Measurements from ENCODE around the gene H2AZ2.
A peak's percentile ranks its signal among the peaks of the same experiment; 100 is the strongest.

The H2AZ2 gene

DNA sequence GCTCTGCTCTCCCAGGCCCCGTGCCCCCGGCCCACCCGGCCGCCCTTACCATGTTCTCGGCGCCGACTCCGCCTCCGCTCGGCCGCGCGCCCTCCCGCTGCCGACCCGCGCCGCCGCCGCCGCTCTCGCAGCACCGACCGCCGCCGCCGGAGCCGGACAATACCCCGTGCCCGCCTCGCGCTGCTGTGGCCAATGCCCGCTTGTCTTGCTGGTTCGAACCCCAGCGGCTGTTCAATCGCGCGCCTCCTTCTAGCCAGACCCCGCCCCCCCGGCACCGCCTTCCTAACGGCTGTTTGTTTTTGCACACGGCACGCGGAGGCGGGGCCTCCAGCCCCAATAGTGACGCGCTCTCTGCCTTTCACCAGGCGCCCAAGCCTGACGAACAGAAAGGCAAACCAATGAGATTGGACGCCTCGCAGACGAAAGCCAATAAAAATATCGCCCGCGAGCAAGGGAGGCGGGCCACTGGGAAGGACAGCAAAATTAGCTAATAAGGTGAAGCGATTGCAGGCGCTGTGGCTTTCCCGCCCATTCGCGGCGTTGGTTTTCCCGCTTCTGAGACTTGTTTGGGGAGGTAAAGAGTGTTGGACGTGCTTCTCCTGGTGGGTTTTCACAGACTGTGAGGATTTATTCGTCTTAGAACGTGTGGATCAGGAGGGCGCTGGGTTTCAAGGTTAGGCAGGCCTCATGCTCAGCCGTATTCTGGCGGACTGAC, at the start of gene H2AZ2:
H2AZ2 (minus strand) TSS at position 168 of the 715 bp plus-strand sequence; CDS start at position 52, 116 bp downstream.
- H3K4me1 Mint-ChIP-seq, result peaks cover 30% of the 10 kb centered on the region
- no peaks in the 10 kb centered on the region for H3K36me3 Mint-ChIP-seq
- H3K4me3 Mint-ChIP-seq, result peak within 1 kb of the TSS; percentile 95
- H3K9me3 Mint-ChIP-seq, result no peaks in the 10 kb centered on the region
- peak within 1 kb of the TSS; percentile 97 for H3K27ac Mint-ChIP-seq
- H3K27me3 Mint-ChIP-seq, result no peaks in the 10 kb centered on the region

DNA sequence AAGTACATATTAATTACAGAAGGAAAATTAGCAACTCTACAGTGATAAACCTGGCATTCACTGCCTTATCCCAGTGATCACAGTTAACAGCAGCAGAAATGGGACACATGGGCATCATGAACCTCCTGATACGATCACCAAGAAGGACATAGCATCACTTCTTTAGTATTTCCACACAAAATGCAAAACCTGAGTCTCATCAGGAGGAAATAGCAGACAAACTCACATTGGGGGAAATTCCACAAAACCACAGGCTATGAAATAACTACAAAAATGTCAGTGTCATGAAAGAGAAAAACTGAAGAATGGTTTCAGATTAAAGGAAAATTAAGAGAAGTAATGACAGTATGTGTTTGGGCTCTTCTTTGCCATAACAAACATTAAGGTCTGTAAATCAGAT, 49.4 kb upstream of the H2AZ2 start:
- Mint-ChIP-seq H3K4me1 (peaks cover 17% of the 10 kb centered on the region), H3K27me3 (no peaks in the 10 kb centered on the region), H3K27ac (peak overlapping the region; percentile 20), H3K9me3 (no peaks in the 10 kb centered on the region), H3K4me3 (no peak overlapping the region), H3K36me3 (no peaks in the 10 kb centered on the region)

DNA sequence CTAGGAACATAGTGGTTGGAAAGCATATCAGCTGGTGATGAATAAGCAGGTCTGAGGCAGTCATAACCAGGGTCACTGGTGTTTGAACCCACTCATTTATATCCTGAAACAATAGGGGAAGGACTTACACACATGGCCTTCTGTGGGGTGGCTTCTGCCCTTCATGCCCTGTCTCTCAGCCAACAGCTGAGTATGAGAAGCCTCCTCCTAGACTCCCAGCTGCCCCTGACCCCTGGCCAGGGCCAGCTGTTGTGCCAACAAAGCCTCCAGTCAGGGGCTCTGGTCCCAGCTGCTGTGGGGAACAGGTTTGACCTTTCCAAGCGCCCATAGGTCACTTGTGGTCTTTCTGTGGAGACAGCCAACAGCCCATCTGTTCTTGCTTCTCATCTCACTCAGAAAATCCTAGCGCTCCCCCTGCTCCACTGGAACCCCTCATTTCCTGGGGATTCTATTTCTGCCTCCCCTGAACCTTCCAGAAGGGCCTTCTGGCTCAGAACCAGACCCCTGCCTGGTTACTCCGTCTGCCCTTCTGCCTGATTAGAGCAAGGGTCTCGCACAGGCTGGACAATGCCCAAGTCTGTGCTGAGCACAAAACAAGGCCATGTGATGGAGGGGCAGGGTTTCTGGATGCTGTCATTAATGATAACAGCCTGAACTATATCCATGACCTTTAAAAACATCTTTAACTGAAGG, 47.1 kb upstream of the H2AZ2 start:
- Mint-ChIP-seq H3K9me3 (no peaks in the 10 kb centered on the region), H3K27me3 (no peaks in the 10 kb centered on the region), H3K27ac (no peak overlapping the region), H3K4me3 (no peak overlapping the region), H3K4me1 (peaks cover 33% of the 10 kb centered on the region), H3K36me3 (peaks cover 2% of the 10 kb centered on the region)

DNA sequence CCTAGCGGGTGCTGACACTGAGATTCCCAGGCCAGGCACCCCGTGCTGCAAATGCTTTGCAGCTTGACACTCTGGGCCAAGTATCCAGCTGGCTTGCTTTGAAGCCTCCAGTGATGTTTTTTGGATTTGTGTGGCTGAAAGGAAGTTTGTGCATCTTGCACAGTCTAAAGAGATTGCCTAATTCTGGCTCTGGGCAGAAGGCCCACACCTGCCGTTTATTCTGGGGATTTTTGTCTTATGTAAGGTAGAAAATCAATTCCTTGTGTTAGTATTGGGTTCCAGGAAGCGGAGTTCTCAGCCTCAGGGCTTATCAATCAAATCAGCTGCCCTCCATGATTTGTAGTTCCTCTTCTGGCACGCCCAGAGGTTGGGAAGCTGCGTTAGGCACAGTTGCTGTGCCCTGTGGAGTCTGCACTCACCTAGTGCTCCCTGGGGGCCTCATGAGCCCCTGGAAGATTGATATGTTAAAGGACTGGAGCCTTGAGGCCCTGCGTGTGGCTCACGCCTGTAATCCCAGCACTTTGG, 45.9 kb upstream of the H2AZ2 start:
- H3K4me3 Mint-ChIP-seq, result no peak overlapping the region
- peaks cover 36% of the 10 kb centered on the region for H3K4me1 Mint-ChIP-seq
- H3K27ac Mint-ChIP-seq, result no peak overlapping the region
- peaks cover 2% of the 10 kb centered on the region for H3K36me3 Mint-ChIP-seq
- no peaks in the 10 kb centered on the region for H3K9me3 Mint-ChIP-seq
- no peaks in the 10 kb centered on the region for H3K27me3 Mint-ChIP-seq

DNA sequence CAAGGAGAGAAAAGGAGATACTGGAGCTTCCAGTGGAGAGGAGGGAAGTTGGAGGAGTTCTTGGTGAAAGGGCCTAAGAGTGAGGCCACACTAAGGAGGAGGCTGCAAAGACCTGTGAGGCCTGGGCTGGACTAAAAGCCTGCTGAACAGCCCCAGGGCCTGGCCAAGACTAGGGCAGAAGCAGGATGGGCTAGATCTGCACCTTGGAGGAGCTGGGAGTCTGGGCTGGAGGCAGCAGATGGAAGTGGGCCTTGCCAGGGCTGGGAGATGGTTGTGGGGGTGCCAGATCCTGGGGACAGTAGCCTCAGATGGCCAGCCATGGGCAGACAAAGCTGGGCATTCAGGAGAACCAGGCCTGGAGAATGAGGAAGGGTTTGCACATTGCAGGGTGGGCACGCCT, 43.9 kb upstream of the H2AZ2 start:
- Mint-ChIP-seq H3K4me1 (peaks cover 28% of the 10 kb centered on the region), H3K4me3 (peak overlapping the region; percentile 45), H3K27ac (peak overlapping the region; percentile 98)

DNA sequence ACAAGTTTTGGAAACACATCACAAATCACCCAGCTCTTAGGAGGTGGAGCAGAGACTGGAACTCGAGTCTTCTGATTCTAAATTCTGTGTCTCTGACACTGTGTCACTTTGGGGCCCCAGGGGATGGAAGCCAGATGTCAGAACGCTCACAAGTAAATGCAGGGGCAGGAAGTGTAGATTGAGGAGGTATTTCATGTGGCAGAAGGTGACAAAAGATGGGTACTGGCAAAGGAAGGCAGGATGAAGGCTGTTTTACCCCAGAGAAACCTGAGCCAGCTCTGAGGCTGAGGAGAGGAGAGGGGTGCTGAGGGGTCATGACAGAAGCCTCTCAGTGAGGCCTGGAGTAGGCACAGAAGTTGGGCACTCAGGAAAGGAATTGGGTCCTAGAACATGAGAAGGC, 43.5 kb upstream of the H2AZ2 start:
- H3K4me1 Mint-ChIP-seq, result peaks cover 31% of the 10 kb centered on the region
- H3K27me3 Mint-ChIP-seq, result no peaks in the 10 kb centered on the region
- H3K27ac Mint-ChIP-seq, result peak overlapping the region; percentile 98
- peak overlapping the region; percentile 45 for H3K4me3 Mint-ChIP-seq
- peaks cover 2% of the 10 kb centered on the region for H3K36me3 Mint-ChIP-seq
- no peaks in the 10 kb centered on the region for H3K9me3 Mint-ChIP-seq

More for the DNA sequence above, 43.9 kb upstream of the H2AZ2 start:
- Mint-ChIP-seq H3K36me3 (peaks cover 2% of the 10 kb centered on the region), H3K9me3 (no peaks in the 10 kb centered on the region), H3K27me3 (no peaks in the 10 kb centered on the region)

DNA sequence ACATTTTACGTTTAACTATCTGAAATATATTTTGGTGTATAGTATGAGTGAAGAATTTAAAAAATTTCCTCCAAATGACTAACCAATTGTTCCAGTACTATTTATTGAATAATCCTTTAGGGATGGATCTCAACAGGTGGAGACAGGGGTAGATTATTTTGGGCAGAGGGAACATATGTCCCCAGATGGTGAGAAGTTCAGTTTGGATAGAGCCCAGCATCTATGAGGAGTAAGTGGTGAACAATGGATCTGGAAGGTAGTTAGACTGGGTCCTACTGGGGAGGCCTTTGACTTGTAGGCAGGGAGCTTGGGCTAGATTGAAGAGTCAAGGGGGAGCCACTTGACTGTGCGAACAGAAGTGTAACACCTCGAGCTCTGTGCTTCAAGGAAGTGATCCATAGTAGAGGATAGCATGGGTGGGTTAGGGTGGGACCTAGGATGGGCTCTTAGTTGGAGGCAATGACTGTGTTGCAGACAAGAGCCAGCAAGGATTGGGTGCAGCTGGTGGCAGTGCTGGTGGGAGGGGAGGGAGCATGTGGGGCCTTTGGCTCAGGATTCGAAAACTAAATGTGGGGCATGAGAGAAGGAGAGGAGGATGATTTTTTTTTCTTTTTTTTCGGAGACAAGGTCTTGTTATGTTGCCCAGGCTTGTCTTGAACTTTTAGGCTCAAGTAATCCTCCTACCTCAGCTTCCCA, 41.3 kb upstream of the H2AZ2 start:
- no peaks in the 10 kb centered on the region for H3K27me3 Mint-ChIP-seq
- H3K27ac Mint-ChIP-seq, result peak overlapping the region; percentile 74
- H3K4me1 Mint-ChIP-seq, result peaks cover 42% of the 10 kb centered on the region
- H3K4me3 Mint-ChIP-seq, result no peak overlapping the region
- H3K9me3 Mint-ChIP-seq, result no peaks in the 10 kb centered on the region
- peaks cover 5% of the 10 kb centered on the region for H3K36me3 Mint-ChIP-seq

DNA sequence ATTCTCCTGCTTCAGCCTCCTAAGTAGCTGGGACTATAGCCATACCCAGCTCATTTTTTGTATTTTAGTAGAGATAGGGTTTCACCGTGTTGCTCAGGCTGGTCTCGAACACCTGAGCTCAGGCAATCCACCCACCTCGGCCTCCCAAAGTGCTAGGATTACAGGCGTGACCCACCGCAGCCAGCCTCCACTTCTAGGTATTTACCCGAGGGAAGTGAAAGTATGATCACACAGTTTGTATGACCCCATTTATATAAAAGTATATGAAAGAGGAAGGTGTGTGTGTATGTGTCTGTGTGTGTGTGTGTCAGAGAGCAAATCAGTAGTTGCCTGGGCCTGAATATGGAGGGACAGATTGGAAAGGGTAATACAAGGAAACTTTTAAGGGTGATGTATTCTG, 39.4 kb upstream of the H2AZ2 start:
- H3K9me3 Mint-ChIP-seq, result no peaks in the 10 kb centered on the region
- peaks cover 38% of the 10 kb centered on the region for H3K4me1 Mint-ChIP-seq
- H3K36me3 Mint-ChIP-seq, result peaks cover 7% of the 10 kb centered on the region
- H3K27me3 Mint-ChIP-seq, result no peaks in the 10 kb centered on the region
- H3K27ac Mint-ChIP-seq, result peak overlapping the region; percentile 82
- no peak overlapping the region for H3K4me3 Mint-ChIP-seq

DNA sequence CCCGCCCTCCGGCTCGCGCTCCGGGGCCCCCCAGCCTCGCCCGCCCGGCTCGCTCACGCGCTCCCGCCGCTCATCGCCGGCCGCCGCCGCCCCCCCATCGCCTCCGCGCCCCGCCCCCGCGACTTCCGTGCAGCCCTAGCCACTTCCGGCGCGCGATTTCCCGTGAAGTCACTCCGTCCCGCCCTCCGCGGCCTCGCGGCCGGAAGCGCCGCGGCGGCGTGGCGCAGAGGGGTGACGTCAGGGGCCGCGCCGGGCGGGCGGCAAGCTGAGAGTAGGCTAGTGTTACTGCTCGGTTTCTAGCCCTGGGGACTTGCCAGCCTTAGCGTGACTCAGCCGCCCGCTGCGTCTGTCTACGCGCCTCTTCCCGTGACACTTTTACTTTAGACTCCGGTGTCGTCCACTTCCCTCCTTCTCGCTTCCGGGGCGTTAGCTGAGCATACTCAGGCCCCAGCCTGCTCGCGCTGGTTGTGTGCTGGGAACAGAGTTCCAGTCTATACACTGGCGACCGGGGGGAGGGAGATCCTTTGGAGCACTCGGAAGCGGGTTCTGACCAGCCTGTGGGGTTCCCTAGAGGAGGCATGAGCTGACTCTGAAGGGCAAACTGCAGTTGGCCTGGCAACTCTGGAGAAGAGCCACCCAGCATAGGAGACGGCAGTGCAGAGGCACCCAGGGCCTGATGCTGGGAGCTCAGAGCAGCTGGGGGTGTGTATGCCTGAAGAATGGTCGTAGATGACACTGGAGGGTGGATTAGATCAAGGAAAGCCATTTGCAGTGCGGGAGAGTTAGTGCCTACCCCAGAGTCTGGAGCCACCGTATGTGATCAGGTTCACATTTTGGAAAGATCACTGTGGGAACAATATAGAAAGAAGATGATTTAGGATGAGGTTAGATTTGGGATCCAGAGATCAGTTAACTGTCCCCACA, 37.8 kb upstream of the H2AZ2 start, which contains the start of gene PURB:
PURB (minus strand) TSS at position 137 of the 924 bp plus-strand sequence. CDS start 182 bp downstream, outside the sequence.
- Mint-ChIP-seq H3K4me1 (peaks cover 40% of the 10 kb centered on the region), H3K9me3 (no peaks in the 10 kb centered on the region), H3K27me3 (no peaks in the 10 kb centered on the region), H3K27ac (peak within 1 kb of the TSS; percentile 98), H3K36me3 (peaks cover 14% of the 10 kb centered on the region), H3K4me3 (peak within 1 kb of the TSS; percentile 87)

DNA sequence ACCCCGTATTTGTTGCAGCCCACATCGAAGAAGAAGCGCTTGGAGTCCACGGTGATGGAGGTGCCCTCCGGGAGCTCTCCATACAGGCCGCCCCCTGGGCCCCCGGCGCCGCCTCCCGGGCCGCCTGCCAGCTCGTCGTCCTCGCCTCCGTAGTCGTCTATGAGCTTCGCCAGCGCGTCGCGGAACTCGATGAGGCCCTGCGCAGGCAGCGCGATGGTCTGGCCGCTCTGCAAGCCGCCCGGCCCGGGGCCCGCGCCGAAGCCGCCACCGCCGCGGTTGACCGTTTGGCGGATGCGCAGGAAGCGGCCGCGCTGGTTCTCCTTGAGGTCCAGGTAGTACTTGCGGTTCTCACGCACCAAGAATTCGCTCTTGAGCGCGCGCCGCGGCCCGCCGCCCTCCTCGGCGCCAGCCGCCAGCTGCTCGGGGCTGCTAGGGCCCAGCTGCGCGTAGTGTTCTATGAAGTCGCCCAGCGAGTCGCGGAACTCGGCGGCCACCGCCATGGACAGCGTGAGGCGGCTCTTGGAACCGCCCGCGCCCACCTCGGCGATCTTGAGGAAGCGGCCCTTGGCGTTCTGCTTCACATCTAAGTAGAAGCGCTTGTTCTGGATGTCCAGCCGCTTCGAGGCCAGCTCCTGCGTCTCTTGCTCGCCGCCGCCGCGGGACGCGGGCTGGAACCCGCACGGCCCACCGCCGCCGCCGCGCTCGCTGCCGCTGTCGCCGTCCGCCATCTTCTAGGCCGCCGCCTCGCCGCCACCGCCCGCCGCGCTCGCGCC, 36.9 kb upstream of the H2AZ2 start:
- Mint-ChIP-seq H3K36me3 (peaks cover 19% of the 10 kb centered on the region), H3K4me3 (peak overlapping the region; percentile 87)

DNA sequence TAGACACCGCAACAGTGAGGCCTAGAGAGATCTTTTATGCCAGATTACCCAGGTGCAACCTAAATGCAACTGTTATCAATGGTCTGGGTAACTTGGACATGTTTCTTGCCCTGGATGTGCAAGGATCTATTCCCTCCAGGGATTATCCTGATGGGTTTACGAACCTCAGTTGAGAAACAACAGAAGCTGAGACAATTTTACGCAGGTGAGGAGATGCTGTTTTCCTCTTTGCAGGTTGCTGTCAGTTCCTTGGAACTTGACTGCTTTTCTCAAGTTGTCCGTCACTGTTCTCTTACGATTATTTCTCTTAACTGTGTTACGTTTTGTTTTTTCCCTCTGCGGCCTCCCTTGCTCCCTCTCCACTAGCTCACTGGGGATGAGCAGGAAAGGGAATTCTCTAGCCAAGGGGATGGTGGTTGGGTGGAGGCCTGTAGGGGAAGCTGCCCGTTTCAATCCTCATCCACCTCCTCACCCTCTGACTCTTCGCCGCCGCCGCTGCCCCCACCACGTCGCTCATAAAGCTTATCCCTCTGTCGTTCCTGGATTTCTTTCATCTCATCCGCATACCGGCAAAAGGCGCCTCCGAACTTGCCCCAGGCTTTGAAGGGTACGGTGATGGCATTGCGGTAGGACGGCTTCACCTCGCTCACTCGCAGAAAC, 36.2 kb upstream of the H2AZ2 start:
- H3K27me3 Mint-ChIP-seq, result no peaks in the 10 kb centered on the region
- peak overlapping the region; percentile 87 for H3K4me3 Mint-ChIP-seq
- peak overlapping the region; percentile 93 for H3K27ac Mint-ChIP-seq
- H3K36me3 Mint-ChIP-seq, result peaks cover 23% of the 10 kb centered on the region
- H3K4me1 Mint-ChIP-seq, result peaks cover 49% of the 10 kb centered on the region
- H3K9me3 Mint-ChIP-seq, result no peaks in the 10 kb centered on the region

More for the DNA sequence above, 36.9 kb upstream of the H2AZ2 start:
- Mint-ChIP-seq H3K27me3 (no peaks in the 10 kb centered on the region), H3K27ac (peak overlapping the region; percentile 93), H3K9me3 (no peaks in the 10 kb centered on the region), H3K4me1 (peaks cover 47% of the 10 kb centered on the region)

DNA sequence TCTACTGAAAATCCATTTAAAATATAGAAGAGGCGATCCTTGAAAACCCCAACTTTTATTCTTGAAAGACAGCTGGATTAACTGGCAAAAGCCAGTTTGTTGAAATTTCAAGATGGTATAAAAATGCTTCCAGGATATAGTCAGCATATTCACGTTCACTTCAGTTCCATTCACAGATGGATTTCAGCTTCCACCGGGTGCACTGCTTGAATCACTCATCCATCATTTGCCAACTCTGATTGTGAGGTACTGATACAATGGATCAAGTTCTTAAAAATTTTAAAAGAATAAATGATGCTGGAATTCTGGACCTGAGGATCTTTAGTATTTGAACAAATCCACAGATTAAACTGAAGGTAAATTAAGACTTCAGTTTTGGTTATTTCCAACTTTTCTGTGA, 35.0 kb upstream of the H2AZ2 start:
- H3K36me3 Mint-ChIP-seq, result peaks cover 25% of the 10 kb centered on the region
- H3K27me3 Mint-ChIP-seq, result no peaks in the 10 kb centered on the region
- H3K4me3 Mint-ChIP-seq, result peak overlapping the region; percentile 42
- H3K9me3 Mint-ChIP-seq, result no peaks in the 10 kb centered on the region
- no peak overlapping the region for H3K27ac Mint-ChIP-seq
- H3K4me1 Mint-ChIP-seq, result peaks cover 51% of the 10 kb centered on the region

DNA sequence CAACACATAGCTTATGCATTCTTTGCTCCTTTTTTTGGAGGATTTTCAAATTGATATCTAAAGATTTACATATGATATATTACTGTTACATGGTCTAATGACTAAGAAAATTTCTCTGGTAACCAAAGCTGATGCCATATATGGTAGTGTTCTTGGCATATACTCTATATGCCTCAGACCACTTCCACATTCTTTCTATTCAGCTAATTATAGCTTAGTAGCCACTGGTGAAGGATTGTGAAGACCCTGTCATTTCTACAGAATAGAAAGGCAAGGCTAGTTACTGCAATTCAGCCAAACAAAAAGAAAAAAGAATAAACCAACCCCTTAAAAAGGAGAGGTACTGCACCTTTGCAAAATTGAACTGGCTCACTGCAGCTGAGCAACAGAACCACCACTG, 33.7 kb upstream of the H2AZ2 start:
- Mint-ChIP-seq H3K4me1 (peaks cover 48% of the 10 kb centered on the region), H3K4me3 (peak overlapping the region; percentile 26), H3K27me3 (no peaks in the 10 kb centered on the region), H3K27ac (no peak overlapping the region), H3K36me3 (peaks cover 25% of the 10 kb centered on the region), H3K9me3 (no peaks in the 10 kb centered on the region)

Measured in activated naive CD4-positive, alpha-beta T cell treated with anti-CD3 and anti-CD28 coated beads, Interleukin-2, amount 50 U/mL, for 24 hours (primary cell).